Liver (tissue), 9 donors: Measurements from ENCODE around the gene TRIM71. TPM values are rescaled to one million over a fixed set of nuclear protein-coding genes. Genes with fewer than 3 reads are reported as not detected.
A peak's percentile ranks its signal among the peaks of the same experiment; 100 is the strongest.

ENCODE experiments used
- DNase-seq: peaks from one replicate; pipeline ENCODE4 v3.0.0-alpha.2; 2017; ENCODE audit warnings: low spot score
- H3K27ac ChIP-seq, 2 donors: one replicate each; pipeline ENCODE4 v1.7.0; 2013; ENCODE audit warnings: inconsistent platforms in 2 of 2, low read length in 2 of 2, control low read depth in 1 of 2, low read depth in 1 of 2, mild to moderate bottlenecking in 1 of 2
- H3K27me3 ChIP-seq, 4 donors: one replicate each; pipeline versions ENCODE4 v1.6.1 to v1.7.0; 2013; ENCODE audit warnings: low read length in 3 of 4, inconsistent platforms in 1 of 4, mild to moderate bottlenecking in 1 of 4, moderate library complexity in 1 of 4; ENCODE audit not compliant: control insufficient read depth in 4 of 4, insufficient read depth in 4 of 4
- H3K36me3 ChIP-seq, 4 donors: one replicate each; pipeline versions ENCODE4 v1.6.1 to v1.7.0; 2013; ENCODE audit warnings: low read length in 3 of 4, mild to moderate bottlenecking in 3 of 4, low read depth in 1 of 4, moderate library complexity in 1 of 4; ENCODE audit not compliant: control insufficient read depth in 4 of 4, insufficient read depth in 3 of 4
- H3K4me1 ChIP-seq, 4 donors: one replicate each; pipeline versions ENCODE4 v1.6.1 to v1.7.0; 2013; ENCODE audit warnings: low read length in 3 of 4, mild to moderate bottlenecking in 3 of 4, moderate library complexity in 1 of 4; ENCODE audit not compliant: control insufficient read depth in 4 of 4, insufficient read depth in 4 of 4
- H3K4me3 ChIP-seq, 3 donors: one replicate each; pipeline versions ENCODE4 v1.6.1 to v1.7.0; 2013; ENCODE audit warnings: low read length in 3 of 3, control low read depth in 1 of 3, low read depth in 1 of 3, mild to moderate bottlenecking in 1 of 3
- H3K9ac ChIP-seq, 2 donors: one replicate each; pipeline ENCODE4 v1.7.0; 2013; ENCODE audit warnings: low read length in 2 of 2, mild to moderate bottlenecking in 2 of 2, moderate library complexity in 2 of 2, control low read depth in 1 of 2, low read depth in 1 of 2
- H3K9me3 ChIP-seq, 4 donors: one replicate each; pipeline versions ENCODE4 v1.6.1 to v1.7.0; 2013; ENCODE audit warnings: low read length in 3 of 4; ENCODE audit not compliant: control insufficient read depth in 4 of 4
- EGR1 ChIP-seq, 2 donors: IDR thresholded peaks; 2 replicates each; pipeline ENCODE4 v1.6.1; 2016 to 2018; ENCODE audit warnings: antibody characterized with exemption in 2 of 2, low read depth in 2 of 2
- FOXA1 ChIP-seq: IDR thresholded peaks from 2 replicates; pipeline ENCODE4 v1.6.1; 2016; ENCODE audit warnings: antibody characterized with exemption
- FOXA2 ChIP-seq: IDR thresholded peaks from 2 replicates; pipeline ENCODE4 v1.6.1; 2016; ENCODE audit warnings: antibody characterized with exemption
- GABPA ChIP-seq, 2 donors: IDR thresholded peaks in 1 of 2; conservative IDR thresholded peaks in 1 of 2; 2 replicates each; pipeline ENCODE4 v1.6.1; 2016; ENCODE audit warnings: antibody characterized with exemption in 2 of 2, mild to moderate bottlenecking in 1 of 2, moderate library complexity in 1 of 2
- HNF4A ChIP-seq, 2 donors: conservative IDR thresholded peaks; 2 replicates each; pipeline ENCODE4 v1.6.1; 2016; ENCODE audit warnings: antibody characterized with exemption in 2 of 2, mild to moderate bottlenecking in 2 of 2
- HNF4G ChIP-seq: IDR thresholded peaks from 2 replicates; pipeline ENCODE4 v1.6.1; 2016; ENCODE audit warnings: antibody characterized with exemption
- NR2F2 ChIP-seq: IDR thresholded peaks from 2 replicates; pipeline ENCODE4 v1.6.1; 2016; ENCODE audit warnings: antibody characterized with exemption
- RAD21 ChIP-seq, 2 donors: IDR thresholded peaks; 2 replicates each; pipeline ENCODE4 v1.6.1; 2016; ENCODE audit warnings: antibody characterized with exemption in 2 of 2, mild to moderate bottlenecking in 2 of 2
- RXRA ChIP-seq, 2 donors: IDR thresholded peaks; 2 replicates each; pipeline ENCODE4 v1.6.1; 2017 to 2018; ENCODE audit warnings: antibody characterized with exemption in 2 of 2, mild to moderate bottlenecking in 1 of 2
- SP1 ChIP-seq: IDR thresholded peaks from 2 replicates; pipeline ENCODE4 v1.6.1; 2018; ENCODE audit warnings: antibody characterized with exemption, mild to moderate bottlenecking
- YY1 ChIP-seq: IDR thresholded peaks from 2 replicates; pipeline ENCODE4 v1.6.1; 2016; ENCODE audit warnings: antibody characterized with exemption, mild to moderate bottlenecking
- WGBS: extraction: QIAGEN DNeasy Blood & Tissue Kit; methylation state at CpG from one replicate; pipeline ENCODE4 v1.1.7; 2013; 5-methylcytosine and 5-hydroxymethylcytosine counted together
- polyA plus RNA-seq, 2 donors: library from polyadenylated mRNA; stranded (reverse) in 1 of 2; unstranded in 1 of 2; fragments of 200-250 nt in 1 of 2; fragments of >200 nt in 1 of 2; fragmentation: Nextera tagmentation in 1 of 2; extraction: Ambion mirVana in 1 of 2; gene quantifications; one replicate each; pipeline versions ENCODE4 v1.2.1 to v1.2.3, GENCODE V29; 2013 to 2015
- total RNA-seq, 2 donors: library from RNA; depleted of rRNA; stranded (reverse); fragments of >200 nt; gene quantifications; one replicate each; pipeline ENCODE4 v1.2.3, GENCODE V29; 2014
- TF ChIP-seq, protein P1 (sequence below): IDR thresholded peaks from 2 replicates; pipeline ENCODE4 v1.6.1; 2016; ENCODE audit warnings: antibody characterized with exemption
- TF ChIP-seq, protein P2 (sequence below): fragments of 150-350 bp; IDR thresholded peaks from 2 replicates; pipeline ENCODE4 v1.5.1; 2017; ENCODE audit warnings: improper control_type of control experiment, low read depth, low read length; ENCODE audit not compliant: missing input control
- TF ChIP-seq, protein P3 (sequence below): IDR thresholded peaks from 2 replicates; pipeline ENCODE4 v1.6.1; 2016; ENCODE audit warnings: antibody characterized with exemption
- TF ChIP-seq, protein P4 (sequence below): IDR thresholded peaks from 2 replicates; pipeline ENCODE4 v1.6.1; 2016; ENCODE audit warnings: antibody characterized with exemption, mild to moderate bottlenecking
- TF ChIP-seq, protein P5 (sequence below): IDR thresholded peaks from 2 replicates; pipeline ENCODE4 v1.6.1; 2016; ENCODE audit warnings: antibody characterized with exemption
- donor health status: healthy.
- donor health status: healthy.
- donor health status: healthy.
- donor health status: healthy.
- donor health status: healthy.

TRIM71 gene
- total and polyA plus RNA-seq, 4 donors, result under 0.01 to 9.1 TPM; not detected in 2

DNA sequence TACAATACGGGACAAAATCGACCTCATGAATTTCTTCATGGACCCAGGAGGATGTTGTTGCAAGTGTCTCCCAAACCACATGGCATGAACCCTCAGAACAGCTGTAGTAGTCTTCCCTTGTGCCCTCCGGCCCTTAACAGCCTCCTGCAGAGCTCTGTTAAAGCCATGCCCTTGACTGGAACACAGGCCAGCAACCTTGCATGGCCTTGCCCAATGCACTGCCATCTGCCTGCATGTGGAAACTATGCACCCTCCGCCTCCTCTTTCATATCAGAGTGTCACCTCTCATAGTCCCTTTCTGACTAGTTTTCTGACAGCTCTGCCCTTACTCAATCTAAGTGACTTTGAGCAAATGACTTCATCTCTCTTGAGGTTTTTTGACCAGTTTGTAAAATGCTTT lies 39.4 kb upstream of the TRIM71 start:
- WGBS, result 87% methylated on average over 4 of the region's 4 CpGs
- Histone ChIP-seq H3K4me3 (no peak overlapping the region), H3K36me3 (peaks cover 0 to 8% (median 2%) of the 10 kb centered on the region in 4 donors), H3K9ac (no peak overlapping the region), H3K27me3 (no peaks in the 10 kb centered on the region), H3K4me1 (peaks cover 6 to 13% (median 9%) of the 10 kb centered on the region in 4 donors), H3K9me3 (no peaks in the 10 kb centered on the region), H3K27ac (no peak overlapping the region)
- DNase-seq, result no peak
- TF ChIP-seq, protein P1, sequence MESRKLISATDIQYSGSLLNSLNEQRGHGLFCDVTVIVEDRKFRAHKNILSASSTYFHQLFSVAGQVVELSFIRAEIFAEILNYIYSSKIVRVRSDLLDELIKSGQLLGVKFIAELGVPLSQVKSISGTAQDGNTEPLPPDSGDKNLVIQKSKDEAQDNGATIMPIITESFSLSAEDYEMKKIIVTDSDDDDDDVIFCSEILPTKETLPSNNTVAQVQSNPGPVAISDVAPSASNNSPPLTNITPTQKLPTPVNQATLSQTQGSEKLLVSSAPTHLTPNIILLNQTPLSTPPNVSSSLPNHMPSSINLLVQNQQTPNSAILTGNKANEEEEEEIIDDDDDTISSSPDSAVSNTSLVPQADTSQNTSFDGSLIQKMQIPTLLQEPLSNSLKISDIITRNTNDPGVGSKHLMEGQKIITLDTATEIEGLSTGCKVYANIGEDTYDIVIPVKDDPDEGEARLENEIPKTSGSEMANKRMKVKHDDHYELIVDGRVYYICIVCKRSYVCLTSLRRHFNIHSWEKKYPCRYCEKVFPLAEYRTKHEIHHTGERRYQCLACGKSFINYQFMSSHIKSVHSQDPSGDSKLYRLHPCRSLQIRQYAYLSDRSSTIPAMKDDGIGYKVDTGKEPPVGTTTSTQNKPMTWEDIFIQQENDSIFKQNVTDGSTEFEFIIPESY, result no peak
- TF ChIP-seq SP1 (no peak), FOXA1 (no peak), YY1 (no peak), EGR1 (IDR thresholded peaks at IDR 0.05; ENCODE audit: low read depth in 2 of 2) (no peak), GABPA (IDR thresholded peaks at IDR 0.05 in 1 of 2, conservative IDR thresholded peaks at IDR 0.05 in 1 of 2) (no peak), FOXA2 (no peak)
- TF ChIP-seq, protein P2, sequence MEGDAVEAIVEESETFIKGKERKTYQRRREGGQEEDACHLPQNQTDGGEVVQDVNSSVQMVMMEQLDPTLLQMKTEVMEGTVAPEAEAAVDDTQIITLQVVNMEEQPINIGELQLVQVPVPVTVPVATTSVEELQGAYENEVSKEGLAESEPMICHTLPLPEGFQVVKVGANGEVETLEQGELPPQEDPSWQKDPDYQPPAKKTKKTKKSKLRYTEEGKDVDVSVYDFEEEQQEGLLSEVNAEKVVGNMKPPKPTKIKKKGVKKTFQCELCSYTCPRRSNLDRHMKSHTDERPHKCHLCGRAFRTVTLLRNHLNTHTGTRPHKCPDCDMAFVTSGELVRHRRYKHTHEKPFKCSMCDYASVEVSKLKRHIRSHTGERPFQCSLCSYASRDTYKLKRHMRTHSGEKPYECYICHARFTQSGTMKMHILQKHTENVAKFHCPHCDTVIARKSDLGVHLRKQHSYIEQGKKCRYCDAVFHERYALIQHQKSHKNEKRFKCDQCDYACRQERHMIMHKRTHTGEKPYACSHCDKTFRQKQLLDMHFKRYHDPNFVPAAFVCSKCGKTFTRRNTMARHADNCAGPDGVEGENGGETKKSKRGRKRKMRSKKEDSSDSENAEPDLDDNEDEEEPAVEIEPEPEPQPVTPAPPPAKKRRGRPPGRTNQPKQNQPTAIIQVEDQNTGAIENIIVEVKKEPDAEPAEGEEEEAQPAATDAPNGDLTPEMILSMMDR, result no peak
- TF ChIP-seq, protein P3, sequence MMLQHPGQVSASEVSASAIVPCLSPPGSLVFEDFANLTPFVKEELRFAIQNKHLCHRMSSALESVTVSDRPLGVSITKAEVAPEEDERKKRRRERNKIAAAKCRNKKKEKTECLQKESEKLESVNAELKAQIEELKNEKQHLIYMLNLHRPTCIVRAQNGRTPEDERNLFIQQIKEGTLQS, result no peak
- TF ChIP-seq, protein P4, sequence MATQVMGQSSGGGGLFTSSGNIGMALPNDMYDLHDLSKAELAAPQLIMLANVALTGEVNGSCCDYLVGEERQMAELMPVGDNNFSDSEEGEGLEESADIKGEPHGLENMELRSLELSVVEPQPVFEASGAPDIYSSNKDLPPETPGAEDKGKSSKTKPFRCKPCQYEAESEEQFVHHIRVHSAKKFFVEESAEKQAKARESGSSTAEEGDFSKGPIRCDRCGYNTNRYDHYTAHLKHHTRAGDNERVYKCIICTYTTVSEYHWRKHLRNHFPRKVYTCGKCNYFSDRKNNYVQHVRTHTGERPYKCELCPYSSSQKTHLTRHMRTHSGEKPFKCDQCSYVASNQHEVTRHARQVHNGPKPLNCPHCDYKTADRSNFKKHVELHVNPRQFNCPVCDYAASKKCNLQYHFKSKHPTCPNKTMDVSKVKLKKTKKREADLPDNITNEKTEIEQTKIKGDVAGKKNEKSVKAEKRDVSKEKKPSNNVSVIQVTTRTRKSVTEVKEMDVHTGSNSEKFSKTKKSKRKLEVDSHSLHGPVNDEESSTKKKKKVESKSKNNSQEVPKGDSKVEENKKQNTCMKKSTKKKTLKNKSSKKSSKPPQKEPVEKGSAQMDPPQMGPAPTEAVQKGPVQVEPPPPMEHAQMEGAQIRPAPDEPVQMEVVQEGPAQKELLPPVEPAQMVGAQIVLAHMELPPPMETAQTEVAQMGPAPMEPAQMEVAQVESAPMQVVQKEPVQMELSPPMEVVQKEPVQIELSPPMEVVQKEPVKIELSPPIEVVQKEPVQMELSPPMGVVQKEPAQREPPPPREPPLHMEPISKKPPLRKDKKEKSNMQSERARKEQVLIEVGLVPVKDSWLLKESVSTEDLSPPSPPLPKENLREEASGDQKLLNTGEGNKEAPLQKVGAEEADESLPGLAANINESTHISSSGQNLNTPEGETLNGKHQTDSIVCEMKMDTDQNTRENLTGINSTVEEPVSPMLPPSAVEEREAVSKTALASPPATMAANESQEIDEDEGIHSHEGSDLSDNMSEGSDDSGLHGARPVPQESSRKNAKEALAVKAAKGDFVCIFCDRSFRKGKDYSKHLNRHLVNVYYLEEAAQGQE, result no peak

DNA sequence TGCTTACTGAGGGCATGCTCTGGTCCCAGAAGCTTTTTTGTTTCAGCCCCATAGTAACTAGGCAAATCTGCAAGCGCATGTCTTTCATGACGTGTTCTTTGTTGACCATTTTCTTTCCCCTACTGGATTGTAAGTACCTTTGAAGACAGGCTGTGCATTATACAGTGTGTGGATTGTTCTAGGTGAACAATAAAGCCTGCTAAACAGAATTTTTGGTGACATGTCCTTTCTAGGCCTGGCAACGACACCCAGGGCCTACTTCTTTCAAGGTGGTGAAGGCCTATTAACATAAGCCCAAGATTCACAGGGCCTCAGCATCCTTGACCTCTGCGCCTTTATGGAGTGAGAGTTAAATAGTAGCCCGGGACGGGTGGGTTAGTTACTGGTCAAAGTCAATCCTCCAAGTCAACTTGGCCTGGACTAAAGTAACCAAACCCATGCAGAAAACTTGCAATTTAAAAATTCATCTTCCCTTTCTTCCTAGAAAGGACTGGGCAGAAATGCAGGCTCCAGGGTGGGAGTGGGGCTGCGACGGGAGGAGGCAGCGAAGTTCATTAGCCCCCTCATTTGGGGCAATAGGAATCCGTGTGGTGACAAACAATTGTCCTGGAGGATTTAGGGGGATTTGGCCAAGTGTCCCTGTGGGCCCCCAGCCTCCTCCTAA lies 37.6 kb upstream of the TRIM71 start:
- TF ChIP-seq SP1, result no peak
- TF ChIP-seq, protein P2, result no peak
- no peak for TF ChIP-seq FOXA1
- TF ChIP-seq RAD21 (IDR thresholded peaks at IDR 0.05), result no peak
- no peak for TF ChIP-seq FOXA2
- no peak for TF ChIP-seq NR2F2
- no peak for TF ChIP-seq EGR1 (IDR thresholded peaks at IDR 0.05; ENCODE audit: low read depth in 2 of 2)
- TF ChIP-seq YY1, result no peak
- TF ChIP-seq GABPA (IDR thresholded peaks at IDR 0.05 in 1 of 2, conservative IDR thresholded peaks at IDR 0.05 in 1 of 2), result no peak
- TF ChIP-seq, protein P5, sequence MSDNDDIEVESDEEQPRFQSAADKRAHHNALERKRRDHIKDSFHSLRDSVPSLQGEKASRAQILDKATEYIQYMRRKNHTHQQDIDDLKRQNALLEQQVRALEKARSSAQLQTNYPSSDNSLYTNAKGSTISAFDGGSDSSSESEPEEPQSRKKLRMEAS, result no peak
- TF ChIP-seq HNF4A (conservative IDR thresholded peaks at IDR 0.05), result no peak
- TF ChIP-seq RXRA (IDR thresholded peaks at IDR 0.05), result no peak
- TF ChIP-seq HNF4G, result no peak
- no peak overlapping the region for H3K27ac ChIP-seq
- no peak overlapping the region for H3K9ac ChIP-seq
- peak overlapping the region in 1 of 3 donors; percentile 85 for H3K4me3 ChIP-seq
- no peaks in the 10 kb centered on the region for H3K27me3 ChIP-seq
- no peaks in the 10 kb centered on the region for H3K36me3 ChIP-seq
- no peak for DNase-seq
- peaks cover 6 to 13% (median 9%) of the 10 kb centered on the region in 4 donors for H3K4me1 ChIP-seq
- H3K9me3 ChIP-seq, result no peaks in the 10 kb centered on the region
- 86% methylated on average over 10 of the region's 10 CpGs for WGBS
